OCI-LY1 (cell line): ENCODE results near the gene RABGEF1.

Source experiments
- H2AFZ ChIP-seq: fragments of 200-600 bp; sonication (generic), shearing (Covaris generic); 2 replicates; pipeline ENCODE4 v1.6.0; 2014; ENCODE audit warnings: antibody characterized with exemption, mild to moderate bottlenecking, low read length
- H3F3A ChIP-seq: fragments of 200-600 bp; sonication (generic), shearing (Covaris generic); 2 replicates; pipeline ENCODE4 v1.6.0; 2014; ENCODE audit warnings: mild to moderate bottlenecking, antibody characterized with exemption, low read length, moderate library complexity; ENCODE audit not compliant: insufficient read depth
- H3K27ac ChIP-seq: fragments of 200-600 bp; sonication (generic); 2 replicates; pipeline ENCODE4 v1.5.1; 2014; ENCODE audit warnings: low read length, mixed run types, mild to moderate bottlenecking, low read depth; ENCODE audit not compliant: poor library complexity, severe bottlenecking
- H3K27me3 ChIP-seq: fragments of 200-600 bp; sonication (generic); 2 replicates; pipeline ENCODE4 v1.6.0; 2014; ENCODE audit warnings: antibody characterized with exemption, mild to moderate bottlenecking, low read length, moderate library complexity; ENCODE audit not compliant: insufficient read depth
- H3K36me3 ChIP-seq: fragments of 200-600 bp; sonication (generic); 2 replicates; pipeline ENCODE4 v1.6.1; 2014; ENCODE audit warnings: mild to moderate bottlenecking, antibody characterized with exemption, low read length, moderate library complexity, mixed read lengths; ENCODE audit not compliant: insufficient read depth
- H3K4me1 ChIP-seq: fragments of 200-600 bp; sonication (generic); 2 replicates; pipeline ENCODE4 v1.5.1; 2014; ENCODE audit warnings: mild to moderate bottlenecking, low read length, moderate library complexity; ENCODE audit not compliant: insufficient read depth, severe bottlenecking
- H3K4me2 ChIP-seq: fragments of 200-600 bp; sonication (generic), shearing (Covaris generic); 2 replicates; pipeline ENCODE4 v1.6.1; 2014; ENCODE audit warnings: low read length
- H3K4me3 ChIP-seq: fragments of 200-600 bp; sonication (generic); 2 replicates; pipeline ENCODE4 v1.5.1; 2014; ENCODE audit warnings: low read length, low read depth, mild to moderate bottlenecking, mixed read lengths; ENCODE audit not compliant: poor library complexity, severe bottlenecking
- H3K79me2 ChIP-seq: fragments of 200-600 bp; shearing (Covaris generic); 2 replicates; pipeline ENCODE4 v1.6.1; 2016; ENCODE audit warnings: mixed run types, low read length, mixed read lengths; ENCODE audit not compliant: insufficient read depth
- H3K9ac ChIP-seq: fragments of 200-600 bp; sonication (generic), shearing (Covaris generic); 2 replicates; pipeline ENCODE4 v1.6.1; 2014; ENCODE audit warnings: mild to moderate bottlenecking, low read length, mixed read lengths
- H3K9me2 ChIP-seq: fragments of 200-600 bp; sonication (generic), shearing (Covaris generic); 2 replicates; pipeline ENCODE4 v1.6.1; 2014; ENCODE audit warnings: low read depth, mild to moderate bottlenecking, low read length, mixed read lengths
- H3K9me3 ChIP-seq: fragments of 200-600 bp; shearing (Covaris generic); 2 replicates; pipeline ENCODE4 v1.6.1; 2014; ENCODE audit warnings: low read length, mixed read lengths
- H4K20me1 ChIP-seq: fragments of 200-600 bp; sonication (generic), shearing (Covaris generic); 2 replicates; pipeline ENCODE4 v1.6.0; 2016; ENCODE audit warnings: mild to moderate bottlenecking, low read length; ENCODE audit not compliant: insufficient read depth
- CTCF ChIP-seq: fragments of 200-600 bp; sonication (generic), shearing (Covaris generic); IDR thresholded peaks from 2 replicates; pipeline ENCODE4 v1.5.1; 2017; ENCODE audit warnings: mild to moderate bottlenecking, antibody characterized with exemption, low read length, moderate library complexity, mixed read lengths
- EZH2 ChIP-seq: fragments of 200-600 bp; sonication (generic), shearing (Covaris generic); IDR thresholded peaks from 2 replicates; pipeline ENCODE4 v1.8.0; 2017; ENCODE audit warnings: borderline replicate concordance, mixed run types, mild to moderate bottlenecking, antibody characterized with exemption, low read length, moderate library complexity, mixed read lengths

The RABGEF1 gene

DNA sequence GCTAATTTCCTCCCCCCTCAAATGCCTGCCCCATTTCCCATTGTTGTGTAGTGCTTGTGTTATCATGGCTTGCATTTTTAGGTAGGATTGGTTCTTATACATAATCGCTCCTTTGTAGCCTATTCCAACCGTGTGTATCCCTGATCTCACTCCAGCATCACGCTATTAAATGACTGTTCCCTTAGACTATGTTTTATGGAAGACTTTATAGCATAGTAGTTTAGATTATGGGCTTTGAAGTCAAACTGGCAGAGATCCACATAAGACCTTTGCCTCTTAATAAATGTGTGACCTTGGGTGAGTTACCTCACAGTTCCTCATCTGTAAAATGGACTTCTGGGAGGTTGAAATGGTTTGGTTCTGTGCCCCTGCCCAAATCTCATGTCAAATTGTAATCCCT, 5.4 kb upstream of the RABGEF1 start:
- Histone ChIP-seq H3K79me2 (no peaks in the 10 kb centered on the region), H3K9me3 (0 out of 2 replicates have a peak, but pooled peaks cover 4% of the 10 kb centered on the region), H2AFZ (no peak overlapping the region), H3K27ac (no peak overlapping the region), H4K20me1 (no peaks in the 10 kb centered on the region), H3K4me2 (no peak overlapping the region), H3K9ac (no peak overlapping the region), H3F3A (no peaks in the 10 kb centered on the region), H3K4me3 (no peak overlapping the region), H3K36me3 (peaks cover 20% of the 10 kb centered on the region), H3K9me2 (no peaks in the 10 kb centered on the region), H3K27me3 (no peaks in the 10 kb centered on the region), H3K4me1 (peaks cover 34% of the 10 kb centered on the region)
- no peak for TF ChIP-seq EZH2
- no peak for TF ChIP-seq CTCF

GRCh38 chr7:66735850-66736249, 4.7 kb upstream of the RABGEF1 start:
- H2AFZ ChIP-seq: no peak overlapping the region
- peaks cover 34% of the 10 kb centered on the region for H3K4me1 ChIP-seq
- H3K27ac ChIP-seq: no peak overlapping the region
- no peaks in the 10 kb centered on the region for H3F3A ChIP-seq
- H4K20me1 ChIP-seq: no peaks in the 10 kb centered on the region
- no peak overlapping the region for H3K9ac ChIP-seq
- H3K4me2 ChIP-seq: no peak overlapping the region
- no peak overlapping the region for H3K4me3 ChIP-seq
- H3K9me3 ChIP-seq: 0 out of 2 replicates have a peak, but pooled peaks cover 4% of the 10 kb centered on the region
- H3K79me2 ChIP-seq: no peaks in the 10 kb centered on the region
- peaks cover 20% of the 10 kb centered on the region for H3K36me3 ChIP-seq
- H3K27me3 ChIP-seq: no peaks in the 10 kb centered on the region
- no peaks in the 10 kb centered on the region for H3K9me2 ChIP-seq
- TF ChIP-seq EZH2 (no peak), CTCF (no peak)

DNA sequence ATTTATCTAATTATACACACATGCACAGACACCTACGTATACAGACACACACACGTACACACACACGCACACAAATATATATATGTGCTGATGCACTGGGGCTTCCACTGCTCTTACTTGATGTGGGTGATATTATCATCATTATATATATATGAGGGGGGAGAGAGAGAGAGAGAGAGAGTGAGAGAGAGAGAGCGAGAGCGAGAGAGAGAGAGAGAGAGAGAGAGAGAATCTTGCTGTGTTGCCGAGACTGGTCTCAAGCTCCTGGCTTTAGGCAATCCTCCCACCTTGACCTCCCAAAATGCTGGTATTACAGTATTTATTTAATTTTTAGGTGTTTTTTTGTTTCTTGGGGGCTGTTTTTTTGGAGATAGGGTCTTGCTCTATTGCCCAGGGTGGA, 3.6 kb upstream of the RABGEF1 start:
- Histone ChIP-seq H3K4me2 (peak overlapping the region; percentile 48; the same call in 1 of the 2 replicates), H3F3A (no peaks in the 10 kb centered on the region), H3K9ac (no peak overlapping the region), H2AFZ (no peak overlapping the region), H3K9me3 (0 out of 2 replicates have a peak, but pooled peaks cover 4% of the 10 kb centered on the region), H3K4me3 (peak overlapping the region; percentile 17), H3K27ac (peak overlapping the region; percentile 76), H3K27me3 (no peaks in the 10 kb centered on the region), H4K20me1 (no peaks in the 10 kb centered on the region), H3K79me2 (no peaks in the 10 kb centered on the region), H3K4me1 (peaks cover 41% of the 10 kb centered on the region), H3K9me2 (no peaks in the 10 kb centered on the region), H3K36me3 (peaks cover 20% of the 10 kb centered on the region)
- TF ChIP-seq CTCF: no peak
